GM13977 (cell line): ENCODE results near the gene RAD51B.

Experiments used
- DNase-seq: peaks from one replicate; pipeline ENCODE4 v3.0.0; 2012; ENCODE audit warnings: low spot score
- CTCF ChIP-seq: IDR thresholded peaks from 2 replicates; pipeline ENCODE4 v1.5.1; 2012; ENCODE audit warnings: mild to moderate bottlenecking, control low read depth; ENCODE audit not compliant: insufficient read depth; ENCODE audit errors: extremely low read depth, missing control alignments
- in situ Hi-C: fragments of 300-500 bp; cut with MboI; formaldehyde crosslinking; loops from one replicate; pipeline ENCODE4 v1.12.0; 2022; ENCODE audit warnings: low sequenced_read_pairs, low pct_unique_long_range_greater_than_20kb, mixed read lengths, inconsistent platforms; ENCODE audit not compliant: unreplicated experiment

The RAD51B gene

GRCh38 chr14:67819563-67820421, at the start of gene RAD51B:
RAD51B (plus strand) TSS chr14:67819779.
- in situ Hi-C loops = no loop called here
- TF ChIP-seq CTCF = no peak
- peak; percentile 83 for DNase-seq

GRCh38 chr14:67773844-67774377, 45.7 kb upstream of the RAD51B start:
- TF ChIP-seq CTCF = no peak
- in situ Hi-C loops = no loop called here
- no peak for DNase-seq

- in situ Hi-C loops = no loop called here
- no peak for TF ChIP-seq CTCF
- no peak for DNase-seq
These were observed 42.8 kb upstream of the RAD51B start for GRCh38 chr14:67776653-67777322.

- no peak for DNase-seq
- no peak for TF ChIP-seq CTCF
- in situ Hi-C loops = no loop called here
These were observed 40.8 kb upstream of the RAD51B start for GRCh38 chr14:67778792-67779191.

GRCh38 chr14:67782090-67782489, 37.5 kb upstream of the RAD51B start:
- in situ Hi-C loops = no loop called here
- TF ChIP-seq CTCF = no peak
- DNase-seq = no peak

- no peak for TF ChIP-seq CTCF
- in situ Hi-C loops = no loop called here
- no peak for DNase-seq
These were observed 35.2 kb upstream of the RAD51B start for GRCh38 chr14:67784244-67784823.
